Suppressor macrophage (primary cell): ENCODE data around the gene WDR13.
"Not testable (repeated sequence)": the region's sequence is repeated elsewhere in the genome, so short reads cannot be mapped to it uniquely, and the experiment has no call there.

Experiments
- DNase-seq, 4 experiments: peaks; one replicate each; pipeline ENCODE4 v3.0.0-alpha.2; 2020 to 2022
- total RNA-seq, 17 experiments: gene quantifications; one replicate each; lab custom pipeline; 2026; ENCODE audit warnings: mixed read lengths in 6 of 17, inconsistent platforms in 3 of 17; lab: John Stamatoyannopoulos, UW

WDR13 gene
- 30.1 to 65.1 (median 43.9) reads per million in 17 experiments for total RNA-seq

DNA sequence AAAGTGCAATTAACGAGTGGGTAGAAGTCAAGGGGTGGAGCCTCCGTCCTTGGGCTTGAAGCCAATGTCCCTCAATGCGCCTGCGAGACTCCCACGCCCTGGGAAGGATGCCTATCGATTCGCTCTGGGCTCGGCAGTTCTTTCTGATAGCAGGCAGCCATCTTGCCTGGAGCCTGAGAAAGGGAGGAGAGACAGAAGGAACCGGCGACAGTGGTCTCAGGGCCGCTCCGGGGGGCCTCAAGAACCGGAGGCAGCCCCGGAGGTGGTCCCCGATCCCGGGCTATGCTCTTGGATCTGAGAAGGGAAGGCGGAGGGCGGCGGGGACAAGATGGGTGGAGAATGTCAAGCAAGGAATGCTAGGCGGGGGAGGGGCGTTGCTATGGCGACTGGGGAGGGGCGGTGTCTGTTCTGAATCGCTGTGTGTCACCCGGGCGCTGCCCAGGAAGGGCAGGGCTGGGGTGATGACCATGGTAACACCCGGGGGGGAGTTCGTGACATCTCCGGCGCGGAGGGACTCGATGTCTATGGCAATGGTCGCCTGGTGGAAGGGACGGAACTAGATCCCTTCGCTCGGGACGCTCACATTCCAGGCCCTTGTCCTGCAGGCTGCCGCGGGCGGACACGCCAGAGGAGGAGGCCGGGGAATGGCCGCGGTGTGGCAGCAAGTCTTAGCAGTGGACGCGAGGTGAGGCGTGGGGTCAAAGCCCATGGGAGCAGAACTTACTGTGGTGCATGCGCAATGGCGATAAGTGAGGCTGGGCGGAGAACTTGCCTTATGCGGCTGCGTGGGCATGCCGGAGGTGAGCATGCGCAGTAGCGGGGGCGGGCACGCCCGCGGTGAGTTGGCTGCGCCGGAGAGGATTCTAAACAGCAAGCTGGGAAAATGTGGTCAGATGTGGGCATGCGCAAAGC, at the start of gene WDR13:
TSS of gene WDR13 (plus strand) at position 140 of the 912 bp plus-strand sequence. CDS start at position 645, 505 bp downstream.
- DNase-seq, result peak; percentile 89 to 94 (median 94)

- no peak for DNase-seq
These were observed 48.4 kb upstream of the WDR13 start for GRCh38 chrX:48548871-48549270.

GRCh38 chrX:48555731-48556325, 41.5 kb upstream of the WDR13 start:
- not testable (repeated sequence) for DNase-seq

DNA sequence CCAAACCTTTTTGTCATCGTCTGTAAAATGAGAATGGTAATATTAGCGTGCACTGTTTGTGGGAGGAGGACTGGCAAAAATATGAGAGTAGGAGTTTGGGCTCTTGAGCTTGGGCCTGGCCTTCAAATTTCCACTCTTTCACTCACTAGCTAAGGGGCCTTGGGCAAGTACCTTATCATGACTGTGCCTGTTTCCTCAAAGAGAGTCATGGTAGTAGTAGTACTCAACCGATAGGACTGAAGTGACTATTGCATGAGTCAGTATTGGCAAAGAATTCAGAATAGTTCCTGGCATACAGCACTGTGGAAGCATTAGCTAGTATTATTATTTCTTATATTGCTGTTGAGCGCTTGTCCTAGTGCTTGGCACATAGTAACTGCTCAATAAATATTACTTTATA, 39.0 kb upstream of the WDR13 start:
- peak in 1 of 4 experiments; percentile 14 for DNase-seq

GRCh38 chrX:48559636-48560035, 37.7 kb upstream of the WDR13 start:
- no peak for DNase-seq

DNA sequence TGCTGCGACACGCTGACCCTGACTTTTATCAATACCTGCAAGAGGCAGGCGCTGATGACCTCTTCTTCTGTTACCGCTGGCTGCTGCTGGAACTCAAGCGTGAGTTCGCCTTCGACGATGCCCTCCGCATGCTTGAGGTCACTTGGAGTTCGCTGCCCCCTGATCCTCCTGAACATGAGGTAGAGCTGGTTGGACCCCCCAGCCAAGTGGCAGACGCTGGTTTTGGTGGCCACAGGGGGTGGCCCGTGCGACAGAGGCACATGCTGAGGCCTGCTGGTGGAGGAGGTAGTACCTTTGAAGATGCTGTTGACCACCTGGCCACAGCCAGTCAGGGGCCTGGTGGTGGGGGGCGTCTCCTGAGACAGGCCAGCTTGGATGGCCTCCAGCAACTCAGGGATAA, 37.2 kb upstream of the WDR13 start:
- no peak for DNase-seq

DNA sequence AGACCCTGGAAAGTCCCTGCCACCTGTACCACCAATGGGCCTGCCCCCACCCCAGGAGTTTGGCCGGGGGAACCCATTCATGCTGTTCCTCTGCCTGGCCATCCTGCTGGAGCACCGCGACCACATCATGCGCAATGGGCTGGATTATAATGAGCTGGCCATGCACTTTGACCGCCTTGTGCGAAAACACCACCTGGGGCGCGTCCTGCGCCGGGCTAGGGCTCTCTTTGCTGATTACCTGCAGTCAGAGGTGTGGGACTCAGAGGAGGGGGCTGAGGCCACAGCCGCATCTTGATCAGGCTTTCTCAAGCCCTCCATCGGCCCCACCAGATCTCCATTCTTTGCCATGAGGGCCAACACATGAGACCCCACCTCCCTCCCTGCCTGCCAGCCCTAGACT, 36.6 kb upstream of the WDR13 start:
- DNase-seq, result no peak

DNA sequence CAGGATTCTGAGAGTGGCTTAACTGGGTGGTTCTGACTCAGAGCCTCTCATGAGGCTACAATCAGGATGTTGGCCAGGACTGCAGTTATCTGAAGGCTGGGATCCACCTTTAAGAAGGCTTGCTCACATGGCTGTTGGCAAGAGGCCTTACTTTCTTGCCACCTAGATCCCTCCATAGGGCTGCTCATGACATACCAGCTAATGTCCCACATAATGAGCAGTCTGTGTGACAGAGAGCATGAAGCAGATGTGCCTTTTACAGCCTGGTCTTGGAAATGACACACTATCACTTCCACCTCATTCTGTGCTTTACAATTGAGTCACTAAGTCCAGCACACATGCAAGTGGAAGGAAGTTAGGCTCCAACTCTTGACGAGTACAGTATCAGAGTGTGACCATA, 27.3 kb upstream of the WDR13 start:
- peak; percentile 18 to 69 (median 48) for DNase-seq

DNA sequence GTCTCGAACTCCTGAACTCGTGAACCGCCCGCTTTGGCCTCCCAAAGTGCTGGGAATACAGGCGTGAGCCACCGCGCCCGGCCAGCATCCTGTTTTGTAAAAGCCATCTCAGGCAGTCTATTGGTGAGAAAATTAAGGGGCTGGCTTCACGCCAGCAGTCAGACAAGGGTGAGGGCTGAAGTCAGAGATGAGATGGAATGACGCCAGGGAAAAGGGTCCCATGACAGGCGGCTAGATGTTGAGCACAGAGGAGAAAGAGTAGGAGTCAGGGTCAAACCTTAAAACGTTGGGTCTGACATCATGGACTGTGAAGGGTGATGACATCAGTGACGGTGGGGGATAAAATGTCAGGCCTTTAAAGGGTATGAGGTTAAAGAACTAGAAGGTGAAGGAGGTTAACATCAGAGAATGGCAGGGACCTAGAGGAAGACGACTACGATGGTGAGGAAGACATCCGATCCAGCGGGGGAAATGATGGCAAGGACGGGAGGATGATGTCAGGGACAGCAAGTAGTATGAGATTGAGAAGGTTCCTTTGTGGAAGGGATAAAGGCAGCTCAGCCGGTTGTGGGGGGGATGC, 23.5 kb upstream of the WDR13 start:
- DNase-seq, result peak; percentile 57 to 79 (median 62)

DNA sequence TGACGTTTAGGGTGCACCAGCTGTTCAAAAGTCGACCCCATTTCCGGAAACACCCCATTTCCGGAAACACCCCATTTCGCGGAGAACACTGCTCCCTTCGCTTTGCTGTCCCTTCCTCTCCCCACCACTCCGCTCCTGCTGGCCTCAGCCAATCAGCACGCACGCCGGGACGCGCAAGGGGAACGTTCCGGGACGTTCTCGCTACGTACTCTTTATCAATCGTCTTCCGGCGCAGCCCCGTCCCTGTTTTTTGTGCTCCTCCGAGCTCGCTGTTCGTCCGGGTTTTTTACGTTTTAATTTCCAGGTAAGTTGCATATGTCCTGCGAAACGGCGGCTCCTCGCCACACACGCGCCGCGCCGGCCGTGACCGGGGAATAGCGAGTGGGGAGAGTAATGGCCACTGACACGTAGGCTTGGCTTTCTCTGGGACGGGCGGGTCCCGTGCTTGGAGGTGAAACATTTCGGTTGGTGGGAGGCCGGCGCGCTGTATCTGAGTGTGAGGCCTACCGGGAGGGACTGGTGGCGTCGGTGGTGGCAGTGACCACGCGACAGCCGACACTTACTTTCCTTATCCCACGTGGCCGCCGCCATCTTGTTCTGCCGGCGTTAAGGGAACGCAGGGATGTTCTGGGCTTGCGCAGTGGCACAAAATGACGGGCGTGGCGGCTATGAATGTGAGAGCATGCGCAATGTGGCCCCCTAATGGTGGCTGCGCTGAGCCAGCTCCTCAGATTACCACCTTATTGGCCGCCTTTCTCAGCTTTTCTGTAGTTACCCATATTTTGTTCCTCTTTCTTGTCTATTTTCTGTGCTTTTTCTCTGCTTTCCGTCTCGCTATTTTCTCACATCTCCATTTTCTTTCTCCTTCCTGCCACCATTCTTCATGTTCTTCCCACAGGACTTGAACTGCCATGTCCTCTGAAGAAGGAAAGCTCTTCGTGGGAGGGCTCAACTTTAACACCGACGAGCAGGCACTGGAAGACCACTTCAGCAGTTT, 22.7 kb upstream of the WDR13 start, which contains the start of gene RBM3:
TSS of gene RBM3 (plus strand) at position 215 of the 997 bp plus-strand sequence. CDS start at position 912, 697 bp downstream.
- DNase-seq, result peak; percentile 92 to 96 (median 95)

DNA sequence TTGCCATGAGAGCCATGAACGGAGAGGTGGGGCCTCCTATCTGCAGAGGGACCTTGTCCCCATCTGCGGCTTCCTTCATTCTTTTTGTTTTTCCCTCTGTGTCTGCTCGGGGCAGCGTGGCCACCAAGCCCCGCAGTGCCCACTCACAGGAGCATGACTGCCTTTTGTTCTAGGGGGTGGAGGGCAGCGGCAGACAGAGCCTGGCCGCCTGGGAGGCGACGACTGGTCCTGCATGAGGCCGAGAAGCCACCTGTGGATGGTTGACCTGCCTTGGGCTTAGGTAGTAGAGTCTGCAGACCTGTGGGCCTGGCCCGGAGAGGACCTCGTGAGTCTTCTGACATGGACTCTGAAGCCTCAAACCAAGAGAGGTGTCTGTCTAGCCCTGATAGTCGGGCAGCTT, 21.6 kb upstream of the WDR13 start:
- DNase-seq, result no peak

DNA sequence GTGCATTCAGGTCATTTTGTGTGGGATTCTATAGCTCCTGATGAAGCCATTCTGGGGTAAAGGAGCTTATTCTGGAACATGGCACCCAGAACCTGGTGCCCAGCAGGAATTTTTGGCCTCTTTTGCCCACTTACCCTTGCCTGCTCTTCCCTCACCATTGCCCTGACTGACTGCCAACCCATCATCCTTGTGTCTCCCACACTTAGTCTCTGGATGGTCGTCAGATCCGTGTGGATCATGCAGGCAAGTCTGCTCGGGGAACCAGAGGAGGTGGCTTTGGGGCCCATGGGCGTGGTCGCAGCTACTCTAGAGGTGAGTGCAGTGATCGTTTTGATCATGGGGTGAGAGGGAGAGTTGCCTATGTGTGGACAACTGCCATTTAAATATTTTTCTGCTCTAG, 21.2 kb upstream of the WDR13 start:
- no peak for DNase-seq

- DNase-seq, result no peak
These were observed 18.6 kb upstream of the WDR13 start for GRCh38 chrX:48578661-48579128.

- DNase-seq, result no peak
These were observed 18.0 kb upstream of the WDR13 start for GRCh38 chrX:48579259-48579658.

- DNase-seq, result no peak
These were observed 16.6 kb upstream of the WDR13 start for GRCh38 chrX:48580662-48581061.

DNA sequence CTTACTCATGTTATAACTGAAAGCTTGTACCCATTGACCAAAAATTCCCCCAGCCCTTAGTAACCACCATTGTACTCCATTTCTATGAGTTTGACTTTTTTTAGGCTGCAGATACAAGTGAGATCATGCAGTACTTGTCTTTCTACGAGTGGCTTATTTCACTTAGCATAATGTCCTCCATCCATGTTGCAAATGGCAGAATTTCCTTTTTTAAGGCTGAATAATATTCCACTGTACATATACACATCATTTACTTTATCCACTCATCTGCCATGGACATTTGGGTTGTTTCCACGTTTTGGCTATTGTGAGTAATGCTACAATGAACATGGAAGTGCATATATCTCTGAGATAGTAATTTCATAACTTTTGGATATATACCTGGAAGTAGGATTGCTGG, 12.6 kb upstream of the WDR13 start:
- DNase-seq, result no peak

DNA sequence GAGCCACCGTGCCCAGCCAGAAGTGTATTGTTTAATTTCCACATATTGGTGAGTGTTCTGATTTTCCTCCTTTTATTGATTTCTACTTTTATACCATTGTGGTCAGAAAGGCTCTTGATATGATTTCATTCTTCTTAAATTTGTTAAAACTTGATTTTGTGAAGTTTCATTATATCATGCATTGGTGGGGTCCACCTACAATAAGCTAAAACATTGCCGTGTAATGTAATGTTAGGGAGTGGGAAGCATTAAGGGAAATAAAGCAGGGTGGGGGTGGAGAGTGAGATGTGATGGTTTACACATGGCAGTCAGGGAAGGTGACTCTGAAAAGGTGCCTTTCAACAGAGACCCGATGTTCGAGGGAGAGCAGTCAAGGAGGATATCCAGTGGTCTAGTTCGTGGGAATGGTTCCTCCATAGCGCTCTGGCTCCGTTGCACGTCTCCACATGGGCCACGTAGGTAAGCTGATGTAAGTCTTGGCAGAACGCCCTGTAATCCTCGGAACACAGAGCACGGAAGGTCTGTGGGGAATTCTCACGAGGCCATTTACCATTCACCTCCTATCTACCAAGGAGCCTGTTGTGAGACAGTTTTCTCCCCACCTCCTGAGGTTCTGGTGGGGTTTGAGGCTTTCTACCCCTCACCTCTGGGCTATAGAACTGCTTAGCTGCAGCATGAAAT, 7.7 kb upstream of the WDR13 start:
- no peak for DNase-seq

DNA sequence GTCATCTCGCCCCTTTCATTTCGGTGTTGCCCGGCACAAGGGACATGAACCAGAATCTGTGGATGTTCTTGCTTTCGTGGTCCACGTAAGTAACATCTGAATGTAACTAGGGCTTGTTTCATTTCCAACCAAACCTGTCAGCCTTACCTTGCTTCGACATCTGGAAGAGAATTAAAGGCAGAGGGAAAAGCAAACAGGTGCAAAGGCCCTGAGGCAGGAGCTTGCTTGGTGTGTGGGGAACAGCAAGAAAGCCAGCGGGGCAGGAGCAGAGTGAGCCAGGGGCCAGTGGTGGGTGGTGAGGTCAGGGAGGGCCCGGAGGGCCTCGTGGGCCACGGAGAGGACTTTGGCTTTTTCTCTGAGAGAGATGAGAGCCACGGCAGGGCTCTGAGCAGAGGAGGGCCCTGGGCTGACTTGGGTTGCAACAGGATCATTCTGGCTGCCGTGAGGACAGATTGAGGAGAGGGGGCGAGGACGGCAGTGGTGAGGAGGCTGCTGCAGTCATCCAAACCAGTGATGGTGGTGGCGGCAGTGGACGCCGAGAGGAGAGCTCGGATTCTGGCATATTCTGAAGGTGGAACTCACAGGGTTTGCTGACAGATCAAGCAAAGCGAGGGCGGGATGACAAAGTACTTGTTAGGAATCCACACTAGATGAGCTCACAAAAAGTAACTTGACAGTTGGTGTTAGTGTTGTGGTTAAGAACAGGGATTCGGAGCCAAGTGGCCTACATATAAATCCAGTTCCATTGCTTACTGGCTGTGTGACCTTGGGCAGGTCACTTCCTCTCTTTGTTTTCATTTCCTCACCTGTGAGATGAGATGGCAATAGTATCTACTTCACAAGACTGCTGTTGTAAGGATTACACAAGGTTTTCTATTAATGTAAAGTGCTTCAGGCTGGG, 6.8 kb upstream of the WDR13 start:
- no peak for DNase-seq

DNA sequence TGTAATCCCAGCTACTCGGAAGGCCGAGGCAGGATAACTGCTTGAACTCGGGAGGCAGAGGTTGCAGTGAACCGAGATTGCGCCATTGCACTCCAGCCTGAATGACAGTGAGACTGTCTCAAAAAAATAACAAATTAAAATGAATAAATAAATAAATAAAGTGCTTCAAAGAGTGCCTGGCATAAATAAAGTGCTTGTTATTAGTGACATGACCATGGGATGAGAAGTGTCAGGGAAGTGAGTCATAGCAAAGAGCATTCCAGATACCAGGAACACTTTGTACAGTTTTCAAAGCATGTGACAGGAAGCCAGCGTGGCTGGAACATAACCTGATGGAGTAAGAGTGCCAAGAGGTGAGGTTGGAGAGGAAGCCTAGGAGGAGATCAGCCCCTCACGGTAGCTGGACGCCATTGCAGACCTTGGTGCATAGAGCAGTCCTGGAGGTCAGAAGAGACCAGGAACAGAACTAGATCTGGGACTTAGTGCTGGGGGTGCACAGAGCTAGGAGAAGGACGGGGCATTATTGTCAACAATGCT, 6.0 kb upstream of the WDR13 start:
- DNase-seq, result no peak

GRCh38 chrX:48592971-48593370, 4.3 kb upstream of the WDR13 start:
- no peak for DNase-seq
